K562 (cell line): ENCODE data around the gene PDE1A. TPM values are rescaled to one million over a fixed set of nuclear protein-coding genes. Genes with fewer than 3 reads are reported as not detected.

Experiments used
- ATAC-seq: fragments of 200-7000 bp; cut with Tn5 transposase; 3 replicates; pipeline ENCODE4 v1.9.1; 2020; ENCODE audit warnings: moderate library complexity
- BruUV-seq: library from RNA; stranded (reverse); fragments of 400-500 nt; replicated peaks from 2 replicates; lab custom pipeline; 2021; lab: Mats Ljungman, UMichigan
- CTCF ChIA-PET: fragments of 300-600 bp; formaldehyde crosslinking; extraction: SDS; loops from one replicate; lab custom pipeline; 2021; ENCODE audit warnings: low intra/inter-chr PET ratio; lab: Yijun Ruan, JAX
- POLR2A ChIA-PET: fragments of 300-600, 350-650 bp; sonication (Branson Sonifier 250); formaldehyde crosslinking; extraction: SDS; loops from one replicate; lab custom pipeline; 2021; ENCODE audit warnings: antibody characterized with exemption, inconsistent platforms; lab: Yijun Ruan, JAX
- DNase-seq, 4 experiments: peaks; one replicate each; pipeline versions ENCODE4 v3.0.0 to v3.0.0-alpha.2; 2011 to 2018; ENCODE audit warnings: low spot score in 3 of 4, mixed read lengths in 3 of 4; ENCODE audit errors: extremely low read depth in 1 of 4
- FAIRE-seq: peaks from 2 replicates; lab custom pipeline; 2011; peaks lifted over from hg19 to GRCh38; lab: Jason Lieb, UNC
- H2AFZ ChIP-seq: 2 replicates; pipeline ENCODE4 v1.6.0; 2011; ENCODE audit warnings: low read depth, low read length, control low read depth, inconsistent platforms
- H3K27ac ChIP-seq: fragments of 200-600 bp; 3 replicates; pipeline ENCODE4 v1.8.0; 2011; ENCODE audit warnings: low read depth, mild to moderate bottlenecking, control low read depth, inconsistent platforms, low read length, moderate library complexity, mixed read lengths; ENCODE audit errors: extremely low read depth
- H3K27me3 ChIP-seq, 2 experiments: fragments of 300-600 bp in 1 of 2; 2 replicates in 1 of 2; 3 replicates in 1 of 2; pipeline versions ENCODE4 v1.6.0 to v1.8.0; 2011; ENCODE audit warnings: inconsistent platforms in 2 of 2, low read length in 2 of 2, mild to moderate bottlenecking in 1 of 2, mixed read lengths in 1 of 2, moderate library complexity in 1 of 2; ENCODE audit not compliant: control insufficient read depth in 2 of 2, insufficient read depth in 2 of 2
- H3K36me3 ChIP-seq: fragments of 300-600 bp; 3 replicates; pipeline ENCODE4 v1.8.0; 2011; ENCODE audit warnings: mild to moderate bottlenecking, low read length, inconsistent platforms; ENCODE audit not compliant: control insufficient read depth, insufficient read depth
- H3K4me1 ChIP-seq, 2 experiments: fragments of 200-600 bp in 1 of 2; replicated peaks in 1 of 2; 2 replicates in 1 of 2; 3 replicates in 1 of 2; pipeline versions ENCODE4 v1.5.1 to v1.8.0; 2011; ENCODE audit warnings: inconsistent platforms in 2 of 2, low read length in 2 of 2, mild to moderate bottlenecking in 1 of 2, mixed read lengths in 1 of 2, moderate library complexity in 1 of 2; ENCODE audit not compliant: control insufficient read depth in 2 of 2, insufficient read depth in 2 of 2
- H3K4me2 ChIP-seq: 2 replicates; pipeline ENCODE4 v1.6.1; 2011; ENCODE audit warnings: low read length, control low read depth, inconsistent platforms, mixed read lengths; ENCODE audit not compliant: insufficient read depth
- H3K4me3 ChIP-seq: fragments of 200-600 bp; sonication (generic), shearing (Covaris generic); 2 replicates; pipeline ENCODE4 v1.5.1; 2016; ENCODE audit warnings: control low read depth, inconsistent platforms
- H3K79me2 ChIP-seq: fragments of 200-600 bp; 3 replicates; pipeline ENCODE4 v1.8.0; 2011; ENCODE audit warnings: low read length, inconsistent platforms; ENCODE audit not compliant: control insufficient read depth, insufficient read depth
- H3K9ac ChIP-seq, 2 experiments: 2 replicates each; pipeline versions ENCODE4 v1.6.0 to v1.6.1; 2011; ENCODE audit warnings: low read depth in 2 of 2, low read length in 2 of 2, control low read depth in 1 of 2, inconsistent platforms in 1 of 2, mild to moderate bottlenecking in 1 of 2, mixed read lengths in 1 of 2; ENCODE audit not compliant: insufficient read depth in 1 of 2
- H3K9me1 ChIP-seq: one replicate; pipeline ENCODE4 v1.6.0; 2011; ENCODE audit warnings: inconsistent platforms, mild to moderate bottlenecking, low read length, moderate library complexity; ENCODE audit not compliant: control insufficient read depth, insufficient read depth
- H3K9me3 ChIP-seq: replicated peaks from 2 replicates; pipeline ENCODE4 v1.5.1; 2011; ENCODE audit warnings: low read depth, low read length, inconsistent platforms; ENCODE audit not compliant: control insufficient read depth, insufficient read depth
- H4K20me1 ChIP-seq: replicated peaks from 2 replicates; pipeline ENCODE4 v1.6.1; 2011; ENCODE audit warnings: low read length, inconsistent platforms, mixed read lengths; ENCODE audit not compliant: control insufficient read depth, insufficient read depth
- CTBP1 ChIP-seq: fragments of 450-650 bp; IDR thresholded peaks from 2 replicates; pipeline ENCODE4 v1.6.1; 2016; ENCODE audit warnings: borderline replicate concordance
- CXXC5 ChIP-seq: fragments of 250-450 bp; sonication (Bioruptor Pico); IDR thresholded peaks from 2 replicates; pipeline ENCODE4 v1.8.0; 2022; ENCODE audit warnings: inconsistent platforms, mild to moderate bottlenecking, moderate library complexity
- GTF2A2 ChIP-seq: IDR thresholded peaks from 2 replicates; pipeline ENCODE4 v1.6.1; 2016; ENCODE audit warnings: mild to moderate bottlenecking, missing genetic modification characterization, missing compliant biosample characterization
- TCF3 ChIP-seq: sonication (generic); formaldehyde crosslinking; IDR thresholded peaks from 2 replicates; pipeline ENCODE4 v1.4.0; 2020; ENCODE audit warnings: mild to moderate bottlenecking, missing genetic modification reagents
- WGBS: fragments of 100-300 bp; shearing (Covaris generic); methylation state at CpG from one replicate; pipeline ENCODE4 v1.1.6; 2016; ENCODE audit warnings: low coverage, mixed read lengths; ENCODE audit not compliant: insufficient coverage; ENCODE audit errors: missing lambda C conversion rate; 5-methylcytosine and 5-hydroxymethylcytosine counted together
- in situ Hi-C: fragments of 300-500 bp; cut with MboI; formaldehyde crosslinking; loops from 4 replicates; pipeline ENCODE4 v1.15.0; 2018; ENCODE audit warnings: inconsistent platforms, mixed read lengths
- intact Hi-C: fragments of 100-400 bp; cut with micrococcal nuclease; formaldehyde crosslinking; loops from 2 replicates; pipeline ENCODE4 v1.14.2; 2022
- polyA plus RNA-seq, 8 experiments: library from polyadenylated mRNA; depleted of rRNA in 4 of 8; stranded (reverse) in 5 of 8; unstranded in 3 of 8; fragments of >200 nt; fragmentation: Nextera tagmentation in 2 of 8; fragmentation: Illumina TruSeq in 1 of 8; extraction: Ambion mirVana in 2 of 8; extraction: Trizol in 1 of 8; gene quantifications; 2 replicates each; pipeline versions ENCODE4 v1.2.1 to v1.2.3, GENCODE V29; 2011 to 2014; ENCODE audit warnings: inconsistent platforms in 1 of 8, missing spikeins in 1 of 8
- total RNA-seq, 7 experiments: library from RNA; depleted of rRNA in 6 of 7; stranded (reverse); fragments of >200 nt in 6 of 7; fragmentation: Illumina TruSeq in 2 of 7; extraction: Trizol in 2 of 7; gene quantifications; 2 replicates each; pipeline versions ENCODE4 v1.2.1 to v1.2.3, GENCODE V29; 2011 to 2021; ENCODE audit warnings: low replicate concordance in 1 of 7
- TF ChIP-seq, protein P1 (sequence below): fragments of 450-650 bp; IDR thresholded peaks from 2 replicates; pipeline ENCODE4 v1.6.1; 2016; ENCODE audit warnings: mild to moderate bottlenecking

The PDE1A gene
- total and polyA plus RNA-seq, 9 of the 15 experiments (the other 6 are each of a cell fraction or from before 2014, with no cell fraction given): 0.14 to 0.91 (median 0.32) TPM

DNA sequence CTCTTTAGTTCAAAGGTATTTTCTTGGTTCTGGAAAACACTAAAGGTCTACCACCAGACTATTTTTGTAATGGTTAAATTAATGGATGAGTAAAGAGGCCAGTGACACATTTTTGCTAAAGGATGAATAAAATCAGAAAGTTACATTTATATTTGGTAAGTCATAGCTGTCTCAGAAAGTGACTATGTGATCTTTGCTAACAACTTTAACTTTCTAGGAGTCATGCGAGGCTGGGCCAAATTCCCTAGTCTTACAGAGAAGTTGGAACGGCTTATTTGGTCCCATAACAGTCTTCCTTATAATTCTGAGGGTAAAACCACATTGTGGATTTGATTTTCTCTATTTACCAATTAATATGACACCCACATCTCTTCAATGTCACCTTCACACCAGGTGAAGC lies 198.1 kb downstream of the PDE1A start:
- intact Hi-C loops (no loop called here), in situ Hi-C loops (no loop called here)
- 0% methylated on average over 2 of the region's 2 CpGs for WGBS
- no peaks in the 10 kb centered on the region for H3K9me1 ChIP-seq
- no TSS peak for BruUV-seq
- no peaks in the 10 kb centered on the region for H4K20me1 ChIP-seq
- no peak for TF ChIP-seq TCF3 (CRISPR knock-in tag)
- TF ChIP-seq GTF2A2 (tag): no peak
- TF ChIP-seq, protein P1, sequence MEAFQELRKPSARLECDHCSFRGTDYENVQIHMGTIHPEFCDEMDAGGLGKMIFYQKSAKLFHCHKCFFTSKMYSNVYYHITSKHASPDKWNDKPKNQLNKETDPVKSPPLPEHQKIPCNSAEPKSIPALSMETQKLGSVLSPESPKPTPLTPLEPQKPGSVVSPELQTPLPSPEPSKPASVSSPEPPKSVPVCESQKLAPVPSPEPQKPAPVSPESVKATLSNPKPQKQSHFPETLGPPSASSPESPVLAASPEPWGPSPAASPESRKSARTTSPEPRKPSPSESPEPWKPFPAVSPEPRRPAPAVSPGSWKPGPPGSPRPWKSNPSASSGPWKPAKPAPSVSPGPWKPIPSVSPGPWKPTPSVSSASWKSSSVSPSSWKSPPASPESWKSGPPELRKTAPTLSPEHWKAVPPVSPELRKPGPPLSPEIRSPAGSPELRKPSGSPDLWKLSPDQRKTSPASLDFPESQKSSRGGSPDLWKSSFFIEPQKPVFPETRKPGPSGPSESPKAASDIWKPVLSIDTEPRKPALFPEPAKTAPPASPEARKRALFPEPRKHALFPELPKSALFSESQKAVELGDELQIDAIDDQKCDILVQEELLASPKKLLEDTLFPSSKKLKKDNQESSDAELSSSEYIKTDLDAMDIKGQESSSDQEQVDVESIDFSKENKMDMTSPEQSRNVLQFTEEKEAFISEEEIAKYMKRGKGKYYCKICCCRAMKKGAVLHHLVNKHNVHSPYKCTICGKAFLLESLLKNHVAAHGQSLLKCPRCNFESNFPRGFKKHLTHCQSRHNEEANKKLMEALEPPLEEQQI: no peak
- TF ChIP-seq CTBP1: no peak
- TF ChIP-seq CXXC5: no peak
- no peak overlapping the region for H3K4me2 ChIP-seq
- H3K79me2 ChIP-seq: no peaks in the 10 kb centered on the region
- H3K4me1 ChIP-seq: no peaks in the 10 kb centered on the region
- FAIRE-seq (no peak), DNase-seq (no peak), ATAC-seq (no peak)
- H3K36me3 ChIP-seq: no peaks in the 10 kb centered on the region
- no peak overlapping the region for H3K9ac ChIP-seq
- no peak overlapping the region for H3K4me3 ChIP-seq
- no peak overlapping the region for H2AFZ ChIP-seq
- POLR2A ChIA-PET: no interaction called here
- no peaks in the 10 kb centered on the region for H3K9me3 ChIP-seq
- CTCF ChIA-PET: no interaction called here
- no peak overlapping the region for H3K27ac ChIP-seq
- no peaks in the 10 kb centered on the region for H3K27me3 ChIP-seq
